ENCODE data around the gene FOXN3.

GRCh38 chr14:89458713-89459420, 41.8 kb upstream of the FOXN3 start:
- TF ChIP-seq CTCF (IDR thresholded peaks at IDR 0.05) (no peak), POLR2A (IDR thresholded peaks at IDR 0.05) (no peak), EP300 (IDR thresholded peaks at IDR 0.05) (no peak)

Data from ovary (tissue), 3 donors.